Measurements from ENCODE around the gene LRCH3.

Gene LRCH3

DNA sequence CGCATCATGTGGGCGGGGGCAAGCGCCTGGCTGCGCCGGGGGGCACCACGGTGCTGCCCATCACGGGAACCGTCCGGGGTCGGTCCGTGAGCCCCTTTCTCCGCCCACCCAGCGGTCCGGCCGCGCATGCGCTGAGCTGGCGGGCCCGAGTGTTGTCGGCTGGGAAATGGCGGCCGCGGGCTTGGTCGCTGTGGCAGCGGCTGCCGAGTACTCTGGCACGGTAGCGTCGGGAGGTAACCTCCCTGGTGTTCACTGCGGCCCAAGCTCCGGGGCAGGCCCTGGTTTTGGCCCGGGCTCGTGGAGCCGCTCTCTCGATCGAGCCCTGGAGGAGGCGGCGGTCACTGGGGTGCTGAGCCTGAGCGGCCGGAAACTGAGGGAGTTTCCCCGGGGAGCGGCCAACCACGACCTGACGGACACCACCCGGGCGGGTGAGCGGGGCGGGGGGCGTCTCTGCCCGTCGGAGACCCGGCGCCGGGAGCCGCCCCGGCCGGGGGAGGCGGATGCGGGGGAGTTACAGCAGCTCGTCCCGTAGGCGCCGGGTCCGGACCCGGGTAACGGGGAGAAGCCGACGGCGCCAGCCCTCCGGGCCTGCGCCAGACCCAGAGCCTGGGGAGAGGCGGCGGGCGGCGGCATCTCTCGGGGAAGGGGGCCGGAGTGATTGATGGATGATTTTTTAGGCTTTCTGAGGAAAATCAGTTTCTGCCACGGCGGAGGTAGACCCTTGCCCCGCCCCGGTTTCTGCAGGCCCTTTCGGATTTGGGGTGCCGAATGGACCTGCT lies at the start of gene LRCH3:
LRCH3 (plus strand) TSS at position 142 of the 779 bp plus-strand sequence; CDS start at position 167, 25 bp downstream.
- peak; percentile 63 for DNase-seq (ENCODE audit: low spot score)

DNA sequence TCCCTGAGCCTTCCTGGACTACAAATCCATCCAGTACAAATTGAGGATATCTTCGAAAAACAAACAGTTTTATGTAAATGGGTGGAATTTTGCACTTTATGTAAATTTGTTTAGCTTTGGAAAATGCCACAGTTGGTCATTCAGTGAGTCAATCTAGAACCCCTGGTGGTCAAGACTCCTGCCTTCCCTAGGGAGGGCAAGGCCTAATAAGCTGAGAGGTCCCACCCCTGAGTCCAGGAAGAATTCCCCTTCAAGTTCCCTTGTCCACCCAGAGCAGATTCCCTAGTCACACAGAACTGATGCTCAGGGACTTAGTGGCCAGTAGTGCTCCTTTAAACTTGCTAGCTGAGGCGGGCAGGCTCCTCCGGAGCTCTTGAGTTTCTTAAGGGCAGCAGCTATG lies 48.3 kb upstream of the LRCH3 start:
- DNase-seq (ENCODE audit: low spot score), result no peak

DNA sequence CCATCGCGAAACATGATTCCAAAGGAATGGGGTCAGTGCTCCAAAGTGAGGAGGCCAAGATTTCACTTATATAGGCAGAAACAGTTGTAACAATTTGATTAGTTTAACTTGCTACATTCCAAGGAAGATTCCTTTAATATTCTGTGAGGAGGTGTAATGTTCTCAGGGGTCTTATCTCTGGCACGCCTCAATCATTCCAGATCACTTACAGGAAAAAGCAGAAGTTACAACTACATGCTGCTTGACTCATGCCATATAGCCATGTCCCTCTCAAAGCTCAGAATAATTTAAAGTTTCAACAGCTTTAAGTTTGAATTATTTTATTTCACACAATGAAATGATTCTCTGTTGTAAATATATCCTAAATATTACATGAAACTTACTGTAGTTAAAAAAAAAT lies 44.8 kb upstream of the LRCH3 start:
- DNase-seq (ENCODE audit: low spot score), result no peak

DNA sequence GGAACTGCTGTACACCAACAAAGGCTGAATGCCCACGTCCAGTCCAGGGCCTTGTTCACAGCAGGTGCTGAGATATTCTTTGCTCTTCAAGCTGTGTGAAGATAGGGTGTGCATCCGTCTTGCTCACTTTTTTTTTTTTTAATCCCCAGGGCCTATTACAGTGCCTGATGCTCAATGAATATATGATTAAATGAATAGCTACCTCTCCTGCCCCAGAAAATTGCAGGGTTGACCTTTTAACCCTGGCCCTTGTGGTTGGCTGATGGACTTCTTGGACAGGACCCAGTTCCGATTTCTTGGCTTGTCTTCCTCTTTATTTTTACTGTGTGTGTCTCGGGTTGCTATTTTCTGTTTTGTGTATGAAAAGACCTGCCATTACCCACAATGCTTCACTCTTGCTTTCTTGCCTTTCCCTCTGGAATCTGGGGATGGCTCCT lies 44.2 kb upstream of the LRCH3 start:
- DNase-seq (ENCODE audit: low spot score), result no peak

DNA sequence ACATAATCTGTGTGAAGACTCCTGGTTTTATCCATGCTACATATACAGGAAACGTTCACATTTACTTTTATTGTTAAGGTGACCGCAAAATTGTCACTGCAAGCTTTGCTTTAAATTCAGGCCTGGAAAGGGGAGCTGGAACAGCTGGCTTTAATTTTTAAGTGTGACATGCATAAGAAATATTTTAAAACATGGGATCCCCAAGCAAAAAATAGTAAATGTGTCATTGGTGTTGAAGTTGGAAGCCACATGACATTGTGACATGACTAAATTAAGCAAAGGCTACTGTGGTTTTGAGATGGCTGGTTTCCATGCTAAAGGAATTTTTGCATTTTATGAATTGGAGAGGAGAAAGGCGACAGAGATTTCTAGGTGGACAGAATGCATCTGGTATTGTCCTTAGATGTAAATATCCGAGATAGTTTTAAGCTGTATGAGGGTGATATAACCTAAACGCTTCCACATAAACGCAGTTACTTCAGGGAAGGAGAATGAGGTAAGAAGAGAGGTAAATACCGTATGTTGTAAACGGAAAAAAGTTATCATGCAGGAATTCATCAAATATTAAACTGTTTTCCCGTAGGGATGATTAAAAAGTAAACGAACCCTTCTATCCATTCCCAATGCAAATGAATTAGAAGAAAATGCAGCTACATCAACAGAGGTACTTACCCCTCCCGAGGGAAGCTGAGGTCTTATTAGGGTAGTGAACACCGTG lies 42.3 kb upstream of the LRCH3 start:
- peak; percentile 46 for DNase-seq (ENCODE audit: low spot score)

DNA sequence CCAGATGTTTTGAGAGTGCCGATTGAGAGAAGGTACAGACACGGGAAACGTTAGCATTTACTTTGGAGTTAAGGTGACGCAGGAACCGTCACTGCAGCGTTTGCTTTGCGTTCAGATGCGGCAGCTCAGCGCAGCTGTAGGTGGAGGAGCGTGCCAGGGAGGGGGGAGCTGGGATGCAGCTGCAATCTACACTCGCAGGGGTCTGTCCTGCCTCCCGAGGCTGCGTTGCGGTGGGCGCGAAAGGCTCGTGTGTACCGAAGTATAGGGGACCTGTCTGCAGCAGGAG lies 41.8 kb upstream of the LRCH3 start:
- DNase-seq (ENCODE audit: low spot score), result peak; percentile 63

DNA sequence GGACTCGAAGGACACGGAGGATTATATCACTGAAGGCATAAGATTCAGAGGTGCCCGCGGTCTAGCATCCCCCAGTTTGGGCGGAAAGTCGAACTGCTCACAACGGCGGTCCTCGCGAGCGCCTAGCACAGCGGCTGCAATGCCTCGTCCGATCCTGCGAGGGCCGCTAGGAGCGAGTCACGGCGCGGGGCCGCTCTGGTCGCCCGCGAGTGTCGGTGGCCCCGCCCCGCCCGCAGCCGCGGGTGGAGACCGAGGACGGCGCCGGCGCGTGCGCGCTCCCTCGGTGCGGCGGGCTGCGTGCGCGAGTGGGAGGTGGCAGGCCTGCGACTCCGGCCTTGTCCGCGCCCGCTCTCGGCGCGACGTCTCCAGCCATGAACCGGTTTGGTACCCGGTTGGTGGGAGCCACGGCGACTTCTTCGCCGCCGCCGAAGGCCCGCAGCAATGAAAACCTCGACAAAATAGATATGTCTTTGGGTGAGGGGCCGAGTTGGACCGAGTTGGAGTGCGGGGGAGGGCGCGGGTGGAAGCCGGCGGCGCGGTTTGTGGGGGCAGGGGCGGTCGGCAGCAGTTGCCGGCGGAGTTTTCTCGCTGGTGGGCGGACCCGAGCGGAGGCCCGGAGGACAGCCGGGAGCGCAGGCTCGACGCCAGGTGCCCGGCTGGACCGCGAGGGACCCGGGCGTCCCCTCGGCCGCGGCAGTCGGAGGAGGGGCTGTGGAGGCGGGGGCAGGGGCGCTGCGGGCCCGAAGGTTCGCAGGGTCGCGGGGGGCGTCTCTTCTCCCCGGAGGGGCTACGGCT lies 41.3 kb upstream of the LRCH3 start, which contains the start of gene FYTTD1:
FYTTD1 (plus strand) TSS at position 283 of the 795 bp plus-strand sequence; CDS start at position 372, 89 bp downstream.
- DNase-seq (ENCODE audit: low spot score), result peak; percentile 90

DNA sequence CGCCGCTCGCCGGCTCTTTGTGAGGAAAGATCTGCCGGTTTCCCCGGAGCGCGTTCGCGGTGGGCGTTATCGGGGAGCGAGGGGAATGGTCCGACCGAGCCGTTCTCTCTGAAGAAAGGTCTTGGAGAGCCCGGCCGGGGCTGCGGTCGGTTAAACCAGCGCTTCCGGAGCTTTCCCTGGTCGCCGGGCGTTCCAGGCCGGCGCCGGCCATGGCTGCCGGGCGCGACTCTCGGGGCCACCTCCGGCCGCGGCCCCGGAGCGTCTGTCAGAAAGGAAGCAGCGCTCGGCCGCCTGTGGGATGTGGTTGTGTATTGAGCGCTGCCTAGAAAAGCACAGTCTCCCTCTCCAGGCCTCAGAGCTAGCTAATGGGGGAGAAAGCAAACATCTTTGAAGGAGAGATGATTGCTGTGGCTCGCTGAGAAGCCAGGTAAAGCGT lies 40.6 kb upstream of the LRCH3 start:
- DNase-seq (ENCODE audit: low spot score), result peak; percentile 62

DNA sequence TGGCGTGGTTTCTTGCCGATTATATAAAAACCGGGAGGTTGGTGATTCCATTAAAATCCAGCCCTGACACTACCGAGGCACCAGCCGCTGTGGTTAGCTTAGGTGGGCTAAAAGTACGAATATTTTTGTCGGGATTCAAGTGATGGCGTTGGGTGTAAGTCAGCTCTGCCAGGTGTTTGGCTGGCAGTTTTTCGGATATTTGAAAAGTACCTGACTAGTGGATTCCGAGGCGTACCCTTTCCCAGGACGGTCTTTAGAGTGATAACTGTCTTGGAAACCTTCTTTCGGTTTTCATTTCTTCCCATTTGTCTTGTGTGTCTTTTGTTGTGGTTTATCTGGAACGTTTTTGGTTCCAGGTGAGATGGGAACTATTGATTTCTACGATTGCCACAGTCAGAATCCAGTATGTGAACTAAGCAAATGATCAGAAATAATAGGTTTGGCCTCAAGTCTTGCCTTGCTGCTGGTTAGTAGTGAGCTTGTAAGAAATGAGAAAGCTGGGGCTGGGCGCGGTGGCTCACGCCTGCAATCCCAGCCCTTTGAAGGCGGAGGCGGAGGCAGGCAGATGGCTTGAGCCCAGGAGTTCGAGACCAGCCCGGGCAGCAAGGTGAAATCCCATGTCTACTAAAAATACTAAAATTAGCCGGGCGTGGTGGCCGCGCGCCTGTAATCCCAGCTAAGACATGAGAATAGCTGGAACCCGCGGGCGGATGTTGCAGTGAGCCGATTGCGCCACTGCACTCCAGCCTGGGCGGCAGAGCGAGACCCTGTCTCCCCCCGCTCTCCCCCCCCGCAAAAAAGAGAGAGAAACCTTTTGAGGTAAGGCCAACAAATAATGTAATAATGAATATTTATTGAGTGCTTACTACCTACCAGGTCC lies 40.0 kb upstream of the LRCH3 start:
- no peak for DNase-seq (ENCODE audit: low spot score)

DNA sequence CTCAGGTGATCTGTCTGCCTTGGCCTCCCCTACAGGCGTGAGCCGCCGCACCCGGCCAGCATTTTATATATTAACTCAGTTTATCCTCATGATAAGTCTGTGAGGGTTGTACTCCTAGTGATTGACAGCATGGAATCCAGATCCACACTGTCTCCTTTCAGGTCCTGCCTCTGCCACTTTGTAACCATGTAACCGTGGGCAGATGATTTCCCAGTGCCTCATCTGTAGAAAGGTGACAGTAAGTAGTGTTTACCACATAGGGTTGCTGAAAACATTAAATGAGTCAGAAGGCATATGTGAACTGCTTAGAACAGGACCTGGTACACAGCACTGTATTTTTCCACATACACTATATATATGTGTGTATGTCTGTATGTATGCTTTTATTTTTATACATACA lies 38.9 kb upstream of the LRCH3 start:
- no peak for DNase-seq (ENCODE audit: low spot score)

DNA sequence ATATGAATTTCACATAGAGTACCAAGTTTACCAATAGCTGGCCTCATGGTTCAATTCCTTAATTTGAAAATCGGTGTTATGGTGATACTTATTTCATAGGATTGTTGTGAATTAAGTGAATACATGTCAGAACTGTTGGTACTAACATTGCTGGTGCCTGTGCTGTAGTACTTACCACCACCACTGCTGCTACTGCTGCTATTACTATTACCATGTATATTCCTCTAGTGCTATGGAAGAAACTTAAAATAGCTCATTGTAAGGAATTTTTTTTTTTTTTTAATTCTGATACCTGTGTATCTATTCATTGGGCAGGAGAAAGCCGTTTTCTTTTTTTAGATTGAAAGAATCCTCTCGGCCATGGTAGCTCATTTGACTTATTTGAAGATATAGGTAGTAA lies 37.8 kb upstream of the LRCH3 start:
- no peak for DNase-seq (ENCODE audit: low spot score)

DNA sequence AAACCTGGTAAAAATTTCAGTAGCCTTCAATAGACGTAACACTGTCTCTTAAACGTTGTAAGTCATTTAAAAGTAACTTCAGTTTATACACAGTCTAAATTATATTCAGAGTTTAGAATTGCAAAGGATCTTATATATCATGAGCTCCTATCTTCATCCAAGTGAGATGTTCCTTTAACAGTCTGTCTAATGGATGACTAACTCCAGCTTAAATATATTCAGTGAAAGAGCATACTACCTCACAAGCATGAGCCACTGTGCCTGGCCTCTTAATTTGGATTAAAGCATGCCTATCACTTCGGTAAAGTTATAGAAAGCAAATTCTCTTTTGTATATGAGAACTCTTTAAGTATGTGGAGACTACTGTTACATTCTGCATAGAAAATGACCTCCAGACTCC lies 34.4 kb upstream of the LRCH3 start:
- no peak for DNase-seq (ENCODE audit: low spot score)

DNA sequence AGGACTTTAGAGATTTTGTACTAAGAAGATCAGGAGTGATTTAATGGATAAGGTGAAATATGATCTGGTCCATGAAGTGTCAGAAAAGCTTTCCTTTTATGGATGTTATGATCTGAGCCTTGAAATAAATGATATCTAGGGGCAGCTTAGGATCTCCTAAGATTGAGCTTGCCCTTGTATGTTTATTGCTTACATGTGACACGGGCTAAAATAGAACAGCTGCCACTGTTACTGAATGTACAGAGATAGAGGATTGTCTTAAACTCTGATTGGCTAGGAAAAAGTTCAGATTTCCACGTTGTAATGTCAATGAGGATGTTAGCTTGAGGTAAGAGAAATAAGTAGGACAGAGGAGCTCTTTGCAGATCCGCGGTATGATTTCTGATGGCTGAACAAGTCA lies 32.5 kb upstream of the LRCH3 start:
- no peak for DNase-seq (ENCODE audit: low spot score)

DNA sequence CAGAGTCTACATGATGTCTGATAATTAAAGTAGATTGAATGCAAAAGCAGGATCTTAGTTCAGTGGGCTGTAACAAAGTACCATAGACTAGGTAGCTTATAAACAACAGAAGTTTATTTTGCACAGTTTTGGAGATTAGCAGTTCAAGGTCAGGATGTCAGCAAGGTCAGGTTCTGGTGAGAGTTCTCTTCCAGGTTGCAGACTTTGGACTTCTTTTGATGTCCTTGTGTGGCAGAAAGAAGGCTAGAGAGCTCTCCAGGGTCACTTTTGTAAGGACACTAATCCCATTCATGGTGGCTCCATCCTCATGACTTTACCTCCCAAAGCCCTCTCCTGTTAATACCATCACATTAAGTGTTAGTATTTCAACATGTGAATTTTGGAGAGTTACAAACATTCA lies 29.3 kb upstream of the LRCH3 start:
- no peak for DNase-seq (ENCODE audit: low spot score)

DNA sequence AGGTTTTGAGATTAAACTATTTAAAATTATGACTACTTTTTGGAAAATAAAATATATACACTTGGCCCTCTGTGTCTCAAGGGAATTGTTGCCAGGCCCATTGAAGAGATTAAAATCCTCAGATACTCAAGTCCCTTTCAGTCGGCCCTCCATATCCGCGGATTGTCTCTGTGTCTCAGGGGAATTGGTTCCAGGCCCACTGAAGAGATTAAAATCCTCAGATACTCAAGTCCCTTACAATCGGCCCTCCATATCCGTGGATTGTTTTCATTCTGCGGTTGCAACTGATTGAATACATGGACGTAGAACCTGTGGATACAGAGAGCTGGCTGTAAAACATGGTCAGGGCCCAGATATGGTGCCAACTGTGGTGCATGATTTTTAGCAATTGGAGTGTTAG lies 15.7 kb upstream of the LRCH3 start:
- DNase-seq (ENCODE audit: low spot score), result no peak

DNA sequence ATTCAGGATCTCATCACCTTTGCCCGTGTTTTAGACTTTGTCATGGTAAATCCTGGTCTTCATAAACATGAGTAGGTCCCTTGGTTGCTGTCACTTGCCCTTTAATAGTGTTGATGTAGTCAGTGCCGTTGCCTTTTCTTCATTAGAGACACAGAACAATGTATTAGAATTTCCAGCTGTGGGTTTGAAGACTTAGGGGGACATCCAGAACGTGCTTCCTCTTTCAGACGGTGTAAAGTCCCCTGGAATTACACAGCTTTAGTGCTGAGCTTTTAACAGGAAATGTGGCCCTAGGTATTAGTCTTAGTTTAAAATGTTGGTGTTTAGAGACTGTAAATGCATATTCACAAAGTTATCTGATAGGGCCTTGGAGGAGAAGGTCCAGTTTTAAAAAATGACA lies 8.8 kb upstream of the LRCH3 start:
- DNase-seq (ENCODE audit: low spot score), result no peak

DNA sequence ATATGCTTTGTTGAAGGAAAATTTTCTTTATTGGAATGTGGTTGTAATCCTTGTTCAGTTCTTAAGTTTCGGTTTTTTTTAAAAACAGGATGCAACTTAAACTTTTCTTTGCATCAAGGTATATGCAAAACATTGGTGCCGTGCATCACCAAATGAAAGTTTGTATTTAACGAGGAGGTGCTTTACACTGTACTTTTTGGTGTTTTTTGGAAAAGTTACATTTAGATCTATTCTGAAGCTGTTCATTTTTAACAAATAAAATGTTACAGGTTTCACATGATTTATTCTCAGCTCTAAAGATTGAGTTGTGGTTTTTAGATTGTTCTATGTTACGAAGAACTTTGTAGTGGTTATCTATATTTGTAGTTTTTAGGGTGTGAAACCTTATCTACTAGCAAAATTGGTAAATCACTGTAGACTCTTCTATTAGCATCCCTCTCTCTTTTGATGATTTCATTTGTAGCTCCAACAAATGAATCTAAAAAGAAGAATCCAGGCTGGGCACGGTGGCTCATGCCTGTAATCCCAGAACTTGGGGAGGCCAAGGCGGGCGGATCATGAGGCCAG lies 7.0 kb upstream of the LRCH3 start:
- no peak for DNase-seq (ENCODE audit: low spot score)

DNA sequence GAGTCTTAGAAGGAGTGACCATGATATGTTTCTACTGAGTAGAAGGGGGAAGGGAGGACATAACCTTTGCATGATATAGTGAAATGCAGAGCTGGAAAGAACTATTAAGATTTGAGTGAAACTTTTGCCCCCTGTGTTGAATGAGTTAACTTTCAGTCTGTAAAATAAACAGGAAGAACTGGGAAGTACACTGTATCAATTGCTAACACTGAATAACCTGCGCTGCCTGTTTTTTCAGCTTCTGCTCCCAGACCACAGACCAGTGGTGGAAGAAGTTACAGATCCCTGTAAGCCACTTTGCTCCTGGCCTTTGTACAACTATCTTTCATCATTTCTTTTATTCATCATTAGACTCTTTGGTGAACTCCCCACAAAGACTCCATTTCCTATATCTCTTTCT lies 3.6 kb upstream of the LRCH3 start:
- no peak for DNase-seq (ENCODE audit: low spot score)

DNA sequence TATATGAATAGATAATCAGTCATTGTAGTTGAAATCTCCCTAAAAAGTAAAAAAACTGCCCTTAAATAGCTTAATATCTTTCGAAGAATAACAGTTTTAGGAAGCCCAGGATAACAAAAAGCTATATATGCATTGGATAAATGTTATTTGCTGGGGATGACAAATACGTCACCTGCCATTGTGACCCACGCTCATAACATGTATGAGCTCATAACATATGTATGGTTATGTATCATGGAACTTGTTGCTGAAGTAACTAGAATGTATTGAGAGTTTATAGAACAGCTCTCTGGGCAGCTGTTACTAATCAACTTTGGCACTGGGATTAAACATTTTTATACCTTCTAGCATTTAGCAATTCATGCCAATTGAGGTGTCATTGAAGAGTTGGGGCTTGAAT lies 1.7 kb upstream of the LRCH3 start:
- no peak for DNase-seq (ENCODE audit: low spot score)

DNA sequence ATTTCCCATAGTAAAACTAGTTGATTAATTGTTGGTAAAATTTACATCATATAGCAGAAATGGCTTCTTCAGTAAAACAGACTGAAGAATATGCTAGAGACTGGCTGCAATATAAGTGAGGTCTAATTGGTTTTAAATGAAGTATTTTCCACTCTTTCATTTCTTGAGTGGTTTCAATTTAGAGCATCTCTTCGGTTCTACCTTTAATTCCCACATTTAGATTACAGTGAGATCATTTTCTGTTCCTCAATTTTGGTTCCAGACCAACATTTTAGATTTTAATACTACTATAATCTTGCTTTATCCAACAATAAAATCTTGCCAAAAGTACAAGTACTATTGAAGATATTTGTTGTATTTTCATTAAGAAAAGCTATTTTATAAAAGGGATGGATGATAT lies 1.0 kb upstream of the LRCH3 start:
- DNase-seq (ENCODE audit: low spot score), result no peak

DNA sequence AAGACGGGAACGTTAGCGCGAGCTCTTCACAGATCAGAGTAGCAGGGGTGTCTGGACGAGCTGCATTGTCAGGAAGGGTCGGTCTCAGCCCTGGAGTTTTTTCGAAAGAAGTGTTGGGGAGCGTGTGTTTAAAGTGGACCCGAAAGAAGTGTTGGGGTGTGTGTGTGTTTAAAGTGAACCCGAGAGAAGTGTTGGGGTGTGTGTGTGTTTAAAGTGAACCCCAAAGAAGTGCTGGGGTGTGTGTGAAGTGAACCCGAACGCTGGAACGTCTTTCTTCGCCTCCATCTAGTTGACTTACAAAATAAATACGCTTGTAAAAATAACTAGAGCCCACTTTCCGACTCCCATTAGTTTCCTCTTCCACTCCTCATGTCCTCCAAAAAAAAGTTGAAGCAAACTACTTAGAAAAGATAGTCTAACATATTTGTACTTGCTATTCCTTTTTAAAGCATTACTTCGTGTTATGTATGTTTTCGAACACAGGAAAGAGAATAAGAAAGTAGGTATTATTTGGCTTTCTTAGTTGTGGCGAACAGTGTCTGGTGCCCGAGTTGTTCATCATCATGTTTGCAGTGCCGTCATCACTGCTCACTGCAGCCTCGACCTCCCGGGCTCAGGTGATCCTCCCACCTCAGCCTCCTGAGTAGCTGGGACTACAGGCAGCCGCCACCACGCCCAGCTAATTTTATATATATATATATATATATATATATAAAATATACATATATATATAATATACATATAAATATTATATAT lies 1.0 kb downstream of the LRCH3 start:
- DNase-seq (ENCODE audit: low spot score), result peak; percentile 36
